ENCODE results near the gene CHAD.
"Not testable (repeated sequence)": the region's sequence is repeated elsewhere in the genome, so short reads cannot be mapped to it uniquely, and the experiment has no call there.

Gene CHAD

GRCh38 chr17:50425682-50426471 is 42.8 kb downstream of the CHAD start, which contains the start of gene ACSF2:
Gene ACSF2 (plus strand): TSS chr17:50426218. CDS start chr17:50426262, 44 bp downstream.
- peak; percentile 86 for DNase-seq

- peak; percentile 53 for DNase-seq
Observed at GRCh38 chr17:50424996-50425681, 43.5 kb downstream of the CHAD start.

DNA sequence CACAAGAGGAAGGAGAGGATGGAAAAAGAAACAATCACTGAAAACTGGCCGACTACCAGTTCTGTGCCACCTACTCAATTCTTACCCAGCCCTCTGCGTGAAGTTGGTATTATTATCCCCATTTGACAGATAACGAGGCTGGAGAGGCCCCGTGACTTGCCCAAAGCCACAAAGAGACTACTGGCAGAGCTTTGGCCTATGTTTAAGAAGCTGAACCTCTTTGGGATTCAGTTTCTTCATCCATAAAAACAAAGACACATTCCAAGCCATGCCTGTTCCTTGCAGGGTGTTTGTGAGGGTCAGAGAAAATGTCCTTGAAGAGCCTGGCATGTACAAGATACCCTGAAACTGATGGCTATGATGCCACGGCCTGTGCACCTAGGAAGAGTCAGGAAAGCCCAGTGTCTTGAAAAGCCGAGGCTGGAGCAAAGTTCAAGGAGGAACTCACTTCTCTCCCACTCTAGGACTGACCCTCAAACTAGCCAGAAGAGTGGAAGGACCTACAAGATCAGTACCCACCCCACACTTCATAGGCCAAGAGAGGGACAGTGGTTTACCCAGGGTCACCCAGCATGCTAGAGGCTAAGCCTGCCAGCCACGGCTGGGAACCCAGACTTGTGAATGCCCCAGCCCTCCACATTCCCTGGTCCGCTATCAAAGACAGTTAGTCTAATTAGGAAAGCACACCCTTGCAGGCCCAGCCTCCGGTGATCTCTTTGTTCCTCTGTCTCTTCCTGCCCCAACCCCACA is 44.3 kb downstream of the CHAD start:
- DNase-seq, result no peak

- DNase-seq, result no peak
Observed at GRCh38 chr17:50423553-50424159, 45.0 kb downstream of the CHAD start.

- DNase-seq, result no peak
Observed at GRCh38 chr17:50422738-50423137, 45.9 kb downstream of the CHAD start.

DNA sequence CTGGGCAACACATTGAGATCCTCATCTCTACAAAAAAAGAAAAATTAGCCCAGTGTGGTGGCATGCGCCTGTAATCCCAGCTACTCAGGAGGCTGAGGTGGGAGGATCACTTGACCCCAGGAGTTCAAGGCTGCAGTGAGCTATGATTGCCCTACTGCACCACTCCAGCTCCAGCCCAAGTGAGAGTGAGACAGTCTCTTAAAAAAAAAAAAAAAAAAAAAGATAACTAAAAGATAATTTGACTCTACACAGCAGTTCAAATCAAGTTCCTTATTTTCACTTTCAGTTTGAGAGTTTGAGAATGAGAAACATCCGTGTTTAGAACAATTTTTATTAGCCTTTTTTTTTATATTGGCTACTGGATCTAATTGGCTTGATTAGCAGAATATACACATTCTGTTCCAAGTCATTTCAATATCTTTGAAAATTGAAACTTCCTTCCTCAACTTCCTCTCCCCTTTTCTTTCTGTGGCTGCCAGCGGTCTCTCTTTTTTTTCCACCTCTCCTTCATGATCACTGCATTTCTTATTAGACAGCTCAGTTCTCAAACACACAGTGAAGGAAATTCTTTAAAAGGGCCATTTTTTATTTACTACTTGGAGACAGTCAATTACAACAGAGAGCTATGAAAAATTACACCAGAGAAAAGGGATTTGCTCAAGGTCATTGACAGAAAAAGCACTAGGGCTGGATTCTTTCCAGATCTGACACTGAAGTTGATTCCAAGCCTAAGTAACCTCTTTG is 47.2 kb downstream of the CHAD start:
- no peak for DNase-seq

DNA sequence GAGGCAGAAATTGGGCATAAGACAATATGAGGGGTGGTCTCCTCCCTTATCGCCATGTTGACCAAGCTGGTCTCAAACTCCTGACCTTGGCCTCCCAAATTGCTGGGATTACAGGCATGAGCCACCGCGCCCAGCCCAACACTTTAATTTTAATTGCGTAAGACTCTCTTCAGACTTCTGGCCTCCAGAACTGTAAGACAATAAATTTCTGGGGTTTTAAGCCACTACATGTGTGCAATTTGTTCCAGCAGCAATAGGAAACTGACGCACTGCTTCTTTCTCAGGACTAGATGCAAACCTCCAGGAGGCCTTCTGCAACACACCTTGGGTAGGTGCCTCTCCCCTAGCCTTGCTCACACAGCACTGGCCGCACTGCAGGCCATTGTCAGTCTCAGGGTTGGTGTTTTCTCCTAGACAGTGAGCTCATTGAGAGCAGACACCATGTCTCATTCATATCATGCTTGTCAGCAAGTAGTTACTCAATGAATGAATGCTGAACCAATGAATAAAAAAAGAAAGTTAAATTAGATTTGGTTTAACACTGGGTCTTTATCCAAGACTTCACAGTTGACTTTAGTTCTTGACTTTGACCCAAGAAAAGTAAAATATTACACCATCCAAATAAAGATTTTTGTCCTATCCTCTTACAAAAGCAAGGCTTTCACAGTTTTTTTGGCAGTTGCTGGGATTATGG is 48.1 kb downstream of the CHAD start:
- no peak for DNase-seq

- not testable (repeated sequence) for DNase-seq
Observed at GRCh38 chr17:50419577-50419976, 49.1 kb downstream of the CHAD start.

- no peak for DNase-seq
Observed at GRCh38 chr17:50414808-50415207, 53.9 kb downstream of the CHAD start.

Data from activated CD8-positive, alpha-beta memory T cell treated with anti-CD3 and anti-CD28 coated beads, Interleukin-2, amount 50 U/mL, for 48 hours (primary cell).